H9 (cell line): Measurements from ENCODE around the gene CACNA2D3. TPM values are rescaled to one million over a fixed set of nuclear protein-coding genes. Genes with fewer than 3 reads are reported as not detected.

Experiments
- DNase-seq: peaks from one replicate; pipeline ENCODE4 v3.0.0-alpha.2; 2017
- H2AFZ ChIP-seq: one replicate; pipeline ENCODE4 v1.6.1; 2013; ENCODE audit warnings: mild to moderate bottlenecking, low read length, control low read depth, moderate library complexity
- H2AK5ac ChIP-seq: 2 replicates; pipeline ENCODE4 v1.6.1; 2013; ENCODE audit warnings: low read length, control low read depth, mixed read lengths; ENCODE audit not compliant: insufficient read length
- H2BK120ac ChIP-seq: one replicate; pipeline ENCODE4 v1.6.1; 2013; ENCODE audit warnings: low read depth, mild to moderate bottlenecking, low read length, control low read depth, inconsistent platforms; ENCODE audit not compliant: poor library complexity, severe bottlenecking
- H2BK12ac ChIP-seq: 2 replicates; pipeline ENCODE4 v1.6.1; 2013; ENCODE audit warnings: low read length, control low read depth, mixed read lengths, low read depth; ENCODE audit not compliant: insufficient read length
- H2BK15ac ChIP-seq: 2 replicates; pipeline ENCODE4 v1.6.1; 2013; ENCODE audit warnings: low read depth, low read length, control low read depth
- H2BK20ac ChIP-seq: one replicate; pipeline ENCODE4 v1.6.1; 2013; ENCODE audit warnings: low read depth, mild to moderate bottlenecking, low read length, control low read depth, inconsistent platforms; ENCODE audit not compliant: poor library complexity, severe bottlenecking
- H2BK5ac ChIP-seq: 2 replicates; pipeline ENCODE4 v1.6.1; 2013; ENCODE audit warnings: low read length, control low read depth, mixed read lengths; ENCODE audit not compliant: insufficient read length
- H3K14ac ChIP-seq: 2 replicates; pipeline ENCODE4 v1.6.1; 2013; ENCODE audit warnings: low read length, control low read depth; ENCODE audit not compliant: insufficient read depth
- H3K18ac ChIP-seq: 2 replicates; pipeline ENCODE4 v1.6.1; 2013; ENCODE audit warnings: low read depth, mild to moderate bottlenecking, mixed read lengths, low read length, control low read depth; ENCODE audit not compliant: insufficient read length
- H3K23ac ChIP-seq: 2 replicates; pipeline ENCODE4 v1.6.1; 2013; ENCODE audit warnings: low read length, control low read depth, mixed read lengths, low read depth; ENCODE audit not compliant: insufficient read length
- H3K23me2 ChIP-seq: 2 replicates; pipeline ENCODE4 v1.6.1; 2013; ENCODE audit warnings: low read depth, mild to moderate bottlenecking, mixed read lengths, low read length, control low read depth; ENCODE audit not compliant: insufficient read length, poor library complexity, severe bottlenecking
- H3K27ac ChIP-seq: 2 replicates; pipeline ENCODE4 v1.5.1; 2013; ENCODE audit warnings: low read length, control low read depth, mixed read lengths, low read depth; ENCODE audit not compliant: insufficient read length
- H3K27me3 ChIP-seq: 2 replicates; pipeline ENCODE4 v1.6.1; 2013; ENCODE audit warnings: low read length, control low read depth, inconsistent platforms; ENCODE audit not compliant: insufficient read depth
- H3K4ac ChIP-seq: 2 replicates; pipeline ENCODE4 v1.6.1; 2013; ENCODE audit warnings: low read depth, mild to moderate bottlenecking, control low read depth, inconsistent platforms, low read length, moderate library complexity
- H3K4me1 ChIP-seq: 2 replicates; pipeline ENCODE4 v1.6.1; 2013; ENCODE audit warnings: low read length, control low read depth, inconsistent platforms; ENCODE audit not compliant: insufficient read depth
- H3K4me2 ChIP-seq: 2 replicates; pipeline ENCODE4 v1.6.1; 2013; ENCODE audit warnings: low read length, control low read depth, mixed read lengths; ENCODE audit not compliant: insufficient read length, insufficient read depth
- H3K56ac ChIP-seq: 2 replicates; pipeline ENCODE4 v1.6.1; 2013; ENCODE audit warnings: low read depth, mild to moderate bottlenecking, mixed read lengths, low read length, control low read depth; ENCODE audit not compliant: insufficient read length
- H3K79me1 ChIP-seq: 2 replicates; pipeline ENCODE4 v1.6.1; 2013; ENCODE audit warnings: low read depth, mild to moderate bottlenecking, moderate library complexity, low read length, control low read depth, inconsistent platforms; ENCODE audit not compliant: insufficient read depth, poor library complexity, severe bottlenecking
- H3K79me2 ChIP-seq: 2 replicates; pipeline ENCODE4 v1.6.1; 2013; ENCODE audit warnings: low read length, control low read depth, inconsistent platforms; ENCODE audit not compliant: insufficient read depth
- H3K9ac ChIP-seq: 2 replicates; pipeline ENCODE4 v1.6.1; 2013; ENCODE audit warnings: low read length, control low read depth, mixed read lengths; ENCODE audit not compliant: insufficient read length; ENCODE audit errors: extremely low read depth
- H3K9me3 ChIP-seq: one replicate; pipeline ENCODE4 v1.6.1; 2013; ENCODE audit warnings: low read depth, low read length, inconsistent platforms; ENCODE audit not compliant: control insufficient read depth
- H3T11ph ChIP-seq: one replicate; pipeline ENCODE4 v1.6.1; 2013; ENCODE audit warnings: mild to moderate bottlenecking, low read length, control low read depth, inconsistent platforms
- H4K20me1 ChIP-seq: one replicate; pipeline ENCODE4 v1.6.1; 2013; ENCODE audit not compliant: control insufficient read depth, insufficient read length, insufficient read depth
- H4K5ac ChIP-seq: 2 replicates; pipeline ENCODE4 v1.6.1; 2013; ENCODE audit warnings: low read depth, mild to moderate bottlenecking, mixed read lengths, low read length, control low read depth; ENCODE audit not compliant: insufficient read length
- H4K8ac ChIP-seq: replicated peaks from 2 replicates; pipeline ENCODE4 v1.6.1; 2013; ENCODE audit warnings: low read length, control low read depth, mixed read lengths, low read depth; ENCODE audit not compliant: insufficient read length
- H4K91ac ChIP-seq: 2 replicates; pipeline ENCODE4 v1.6.1; 2013; ENCODE audit warnings: low read depth, mild to moderate bottlenecking, moderate library complexity, mixed read lengths, low read length, control low read depth; ENCODE audit not compliant: insufficient read length
- H3K27ac Mint-ChIP-seq, 3 experiments: 2 replicates in 2 of 3; 3 replicates in 1 of 3; pipeline ENCODE4 v1.8.0; 2020 to 2021; ENCODE audit warnings: mixed read lengths in 3 of 3, mild to moderate bottlenecking in 1 of 3, moderate library complexity in 1 of 3
- H3K27me3 Mint-ChIP-seq: 2 replicates; pipeline ENCODE4 v1.8.0; 2021; ENCODE audit warnings: low read depth, mild to moderate bottlenecking, moderate library complexity, mixed read lengths
- H3K36me3 Mint-ChIP-seq, 3 experiments: 2 replicates in 2 of 3; 3 replicates in 1 of 3; pipeline ENCODE4 v1.8.0; 2020 to 2021; ENCODE audit warnings: low read depth in 3 of 3, mixed read lengths in 3 of 3; ENCODE audit not compliant: insufficient read depth in 1 of 3
- H3K4me1 Mint-ChIP-seq, 2 experiments: 2 replicates each; pipeline ENCODE4 v1.8.0; 2020; ENCODE audit warnings: mixed read lengths in 2 of 2
- H3K4me3 Mint-ChIP-seq, 2 experiments: 2 replicates in 1 of 2; 3 replicates in 1 of 2; pipeline ENCODE4 v1.8.0; 2020 to 2021; ENCODE audit warnings: mild to moderate bottlenecking in 2 of 2, mixed read lengths in 2 of 2, moderate library complexity in 1 of 2
- H3K9me3 Mint-ChIP-seq, 2 experiments: 2 replicates in 1 of 2; 3 replicates in 1 of 2; pipeline ENCODE4 v1.8.0; 2020; ENCODE audit warnings: mild to moderate bottlenecking in 2 of 2, mixed read lengths in 2 of 2, moderate library complexity in 1 of 2
- CTCF ChIP-seq: fragments of 200-600 bp; sonication (generic); conservative IDR thresholded peaks from 3 replicates; pipeline ENCODE4 v1.8.0; 2021; ENCODE audit warnings: antibody characterized with exemption, mild to moderate bottlenecking
- WGBS: extraction: QIAGEN DNeasy Blood & Tissue Kit; methylation state at CpG from one replicate; pipeline ENCODE4 v1.1.7; 2013; ENCODE audit warnings: missing lambda C conversion rate, low lambda C conversion rate, mixed read lengths; ENCODE audit not compliant: insufficient read length; ENCODE audit errors: extremely low coverage; 5-methylcytosine and 5-hydroxymethylcytosine counted together
- total RNA-seq: library from RNA; stranded (reverse); gene quantifications from 2 replicates; pipeline ENCODE4 v1.2.1, GENCODE V29; 2021

Gene CACNA2D3
- total RNA-seq, 1 experiment from 2014 or later = 3.2 TPM

- Mint-ChIP-seq H3K4me3 (no peak overlapping the region), H3K27me3 (no peaks in the 10 kb centered on the region), H3K36me3 (no peaks in the 10 kb centered on the region), H3K27ac (no peak overlapping the region; a peak in 2 of 7 replicates), H3K9me3 (no peaks in the 10 kb centered on the region), H3K4me1 (peaks cover 46% of the 10 kb centered on the region in 2 experiments)
- no peak overlapping the region for H4K8ac ChIP-seq
- no peak overlapping the region for H3K9ac ChIP-seq
- no peaks in the 10 kb centered on the region for H3K23me2 ChIP-seq
- TF ChIP-seq CTCF = no peak
- H4K5ac ChIP-seq = no peak overlapping the region
- no peak overlapping the region for H3K56ac ChIP-seq
- no peaks in the 10 kb centered on the region for H3K79me1 ChIP-seq
- H3K4me2 ChIP-seq = no peak overlapping the region
- H3K27ac ChIP-seq = no peak overlapping the region
- no peak overlapping the region for H3K14ac ChIP-seq
- no peaks in the 10 kb centered on the region for H3K9me3 ChIP-seq
- no peak for DNase-seq
- no peak overlapping the region for H2BK12ac ChIP-seq
- no peaks in the 10 kb centered on the region for H3K27me3 ChIP-seq
- no peak overlapping the region for H2BK120ac ChIP-seq
- H3K4me1 ChIP-seq = peaks cover 4% of the 10 kb centered on the region; the same call in 1 of the 2 replicates
- no peak overlapping the region for H3K23ac ChIP-seq
- no peak overlapping the region for H2AK5ac ChIP-seq
- no peak overlapping the region for H3T11ph ChIP-seq
- no peak overlapping the region for H2AFZ ChIP-seq
- no peak overlapping the region for H4K91ac ChIP-seq
- no peak overlapping the region for H2BK15ac ChIP-seq
- no peaks in the 10 kb centered on the region for H4K20me1 ChIP-seq
- no peak overlapping the region for H3K18ac ChIP-seq
- no CpG with 5 or more reads among the region's 1 CpG for WGBS
- no peak overlapping the region for H3K4ac ChIP-seq
- H2BK5ac ChIP-seq = no peak overlapping the region
- H3K79me2 ChIP-seq = no peaks in the 10 kb centered on the region
- no peak overlapping the region for H2BK20ac ChIP-seq
These were observed 885.6 kb downstream of the CACNA2D3 start for GRCh38 chr3:55007971-55008370.
